ENCODE data around the gene UTS2R.

- no peak for TF ChIP-seq CTCF (IDR thresholded peaks at IDR 0.05)
- TF ChIP-seq POLR2A (IDR thresholded peaks at IDR 0.05), result no peak
These were observed 18.7 kb downstream of the UTS2R start for GRCh38 chr17:82390015-82390859.

Data from adrenal gland (tissue), 5 donors.